Upper lobe of left lung (tissue), 6 donors: Measurements from ENCODE around the gene FAM187B. TPM values are rescaled to one million over a fixed set of nuclear protein-coding genes. Genes with fewer than 3 reads are reported as not detected.

Source experiments
- ATAC-seq, 2 donors: fragments of 200-7000 bp; cut with Tn5 transposase; one replicate each; pipeline ENCODE4 v1.9.1; 2022; ENCODE audit warnings: mild to moderate bottlenecking in 2 of 2, moderate library complexity in 2 of 2; ENCODE audit not compliant: low FRiP score in 2 of 2
- DNase-seq, 2 donors: peaks; one replicate each; pipeline ENCODE4 v3.0.0-alpha.2; 2019 to 2020
- H3K27ac ChIP-seq, 4 donors: fragments of 200-600 bp; sonication (generic); one replicate each; pipeline ENCODE4 v1.5.1; 2016 to 2019
- H3K27me3 ChIP-seq, 4 donors: fragments of 200-600 bp; sonication (generic); one replicate each; pipeline ENCODE4 v1.5.1; 2017 to 2019
- H3K36me3 ChIP-seq, 4 donors: fragments of 200-600 bp; sonication (generic); one replicate each; pipeline ENCODE4 v1.5.1; 2016 to 2019
- H3K4me1 ChIP-seq, 4 donors: fragments of 200-600 bp; sonication (generic); one replicate each; pipeline ENCODE4 v1.5.1; 2018 to 2019
- H3K4me3 ChIP-seq, 4 donors: fragments of 200-600 bp; sonication (generic); one replicate each; pipeline ENCODE4 v1.5.1; 2017 to 2019; ENCODE audit warnings: mild to moderate bottlenecking in 2 of 4, moderate library complexity in 1 of 4
- H3K9me3 ChIP-seq, 4 donors: fragments of 200-600 bp; sonication (generic); one replicate each; pipeline ENCODE4 v1.5.1; 2018 to 2019
- EP300 ChIP-seq, 4 donors: sonication (generic); formaldehyde crosslinking; IDR thresholded peaks; one replicate each; pipeline ENCODE4 v1.5.1; 2017; ENCODE audit warnings: antibody characterized with exemption in 4 of 4, control low read depth in 2 of 4
- POLR2A ChIP-seq, 4 donors: fragments of 450-650 bp; IDR thresholded peaks; one replicate each; pipeline ENCODE4 v1.5.1; 2016 to 2017; ENCODE audit warnings: antibody characterized with exemption in 4 of 4, mild to moderate bottlenecking in 2 of 4
- POLR2AphosphoS5 ChIP-seq, 2 donors: sonication (generic); formaldehyde crosslinking; IDR thresholded peaks; one replicate each; pipeline ENCODE4 v1.5.1; 2017; ENCODE audit warnings: antibody characterized with exemption in 2 of 2
- WGBS, 2 donors: methylation state at CpG; one replicate each; pipeline ENCODE4 v1.1.5; 2017 to 2018; 5-methylcytosine and 5-hydroxymethylcytosine counted together
- total RNA-seq, 6 donors: library from RNA; depleted of rRNA in 4 of 6; stranded (reverse); fragments of >200 nt in 4 of 6; gene quantifications; one replicate each; pipeline versions ENCODE4 v1.1.0 to v1.2.1, GENCODE V29; 2016 to 2021
- TF ChIP-seq, protein P1 (sequence below), 6 experiments: fragments of 450-650 bp in 4 of 6; fragments of 200-600 bp in 2 of 6; sonication (generic) in 2 of 6; IDR thresholded peaks; one replicate each; pipeline ENCODE4 v1.5.1; 2016 to 2019; ENCODE audit warnings: antibody characterized with exemption in 6 of 6
- donor health status: DM: no; HTN: no; CAD: no; lungs with moderate emphysema.
- donor health status: DM: no; HTN: yes; CAD: no; lungs with severe emphysema.

Gene FAM187B
- total RNA-seq, 6 donors from 2014 or later: not detected

DNA sequence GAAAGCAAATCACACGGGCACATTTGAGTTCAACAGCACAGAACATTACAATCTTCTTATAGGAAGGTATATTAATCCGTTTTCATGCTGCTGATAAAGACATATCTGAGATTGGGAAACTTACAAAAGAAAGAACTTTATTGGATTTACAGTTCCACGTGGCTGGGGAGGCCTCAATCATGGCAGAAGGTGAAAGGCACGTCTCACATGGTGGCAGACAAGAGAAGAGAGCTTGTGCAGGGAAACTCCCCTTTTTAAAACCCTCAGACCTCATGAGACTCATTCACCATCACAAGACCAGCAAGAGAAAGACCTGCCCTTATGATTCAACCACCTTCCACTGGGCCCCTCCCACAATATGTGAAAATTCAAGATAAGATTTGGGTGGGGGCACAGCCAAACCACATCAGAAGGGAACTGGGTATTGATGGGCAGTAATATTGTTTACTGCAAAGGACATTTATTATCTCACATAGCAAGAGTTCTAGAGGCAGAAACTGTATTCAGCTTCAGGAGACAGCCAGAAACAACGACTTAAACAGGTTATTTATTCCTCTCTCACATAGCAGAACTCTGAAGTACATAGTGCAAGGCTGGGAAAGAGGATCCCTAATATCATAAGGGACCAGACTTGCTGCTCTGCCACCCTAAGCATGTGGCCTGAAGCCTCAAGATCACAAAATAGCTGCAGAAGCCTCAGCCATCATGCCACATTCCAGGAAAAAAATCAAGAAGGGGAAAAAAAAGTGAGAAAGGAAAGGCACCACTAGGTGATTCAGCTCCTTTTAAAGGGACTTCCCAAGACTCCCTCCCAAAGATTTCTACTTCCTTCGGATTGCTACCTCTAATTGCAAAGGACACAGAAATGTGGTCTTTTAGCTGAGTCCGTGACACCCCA lies 50.9 kb downstream of the FAM187B start:
- H3K36me3 ChIP-seq: no peaks in the 10 kb centered on the region
- 78 to 86% methylated on average over 7 of the region's 7 CpGs for WGBS, 2 donors
- H3K9me3 ChIP-seq: no peaks in the 10 kb centered on the region
- peaks cover 0 to 9% (median 5%) of the 10 kb centered on the region in 4 donors for H3K4me1 ChIP-seq
- no peak overlapping the region for H3K27ac ChIP-seq
- TF ChIP-seq EP300 (IDR thresholded peaks at IDR 0.05): no peak
- no peak for DNase-seq
- no peak overlapping the region for H3K4me3 ChIP-seq
- no peaks in the 10 kb centered on the region for H3K27me3 ChIP-seq
- no peak for ATAC-seq

DNA sequence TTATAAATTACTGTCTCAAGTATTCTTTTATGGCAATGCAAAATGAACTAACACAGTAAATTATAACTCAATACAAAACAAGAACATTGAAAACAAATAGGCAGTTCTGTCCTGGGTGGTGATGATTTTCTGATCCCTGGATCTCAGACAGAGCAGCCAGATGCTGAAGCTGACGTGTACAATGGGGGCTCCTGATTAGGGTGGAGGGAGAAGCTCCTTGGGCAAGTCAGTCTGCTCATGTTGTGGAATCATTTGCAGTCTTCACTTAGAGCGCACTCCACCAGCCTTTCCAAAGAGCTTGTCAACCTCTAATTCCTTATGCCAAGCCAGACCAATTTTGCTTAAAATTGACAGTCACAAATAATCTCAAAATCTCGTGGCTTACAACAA lies 52.4 kb downstream of the FAM187B start:
- ATAC-seq (no peak), DNase-seq (no peak)
- whole genome bisulfite sequencing, 2 donors: 76 to 86% methylated on average over 3 of the region's 3 CpGs
- Histone ChIP-seq H3K36me3 (no peaks in the 10 kb centered on the region), H3K4me3 (no peak overlapping the region), H3K4me1 (peaks cover 6 to 10% (median 8%) of the 10 kb centered on the region in 4 donors), H3K9me3 (no peaks in the 10 kb centered on the region), H3K27ac (no peak overlapping the region), H3K27me3 (no peaks in the 10 kb centered on the region)
- TF ChIP-seq POLR2A (IDR thresholded peaks at IDR 0.05) (no peak), EP300 (IDR thresholded peaks at IDR 0.05) (no peak), POLR2AphosphoS5 (IDR thresholded peaks at IDR 0.05) (no peak)
- TF ChIP-seq, protein P1, sequence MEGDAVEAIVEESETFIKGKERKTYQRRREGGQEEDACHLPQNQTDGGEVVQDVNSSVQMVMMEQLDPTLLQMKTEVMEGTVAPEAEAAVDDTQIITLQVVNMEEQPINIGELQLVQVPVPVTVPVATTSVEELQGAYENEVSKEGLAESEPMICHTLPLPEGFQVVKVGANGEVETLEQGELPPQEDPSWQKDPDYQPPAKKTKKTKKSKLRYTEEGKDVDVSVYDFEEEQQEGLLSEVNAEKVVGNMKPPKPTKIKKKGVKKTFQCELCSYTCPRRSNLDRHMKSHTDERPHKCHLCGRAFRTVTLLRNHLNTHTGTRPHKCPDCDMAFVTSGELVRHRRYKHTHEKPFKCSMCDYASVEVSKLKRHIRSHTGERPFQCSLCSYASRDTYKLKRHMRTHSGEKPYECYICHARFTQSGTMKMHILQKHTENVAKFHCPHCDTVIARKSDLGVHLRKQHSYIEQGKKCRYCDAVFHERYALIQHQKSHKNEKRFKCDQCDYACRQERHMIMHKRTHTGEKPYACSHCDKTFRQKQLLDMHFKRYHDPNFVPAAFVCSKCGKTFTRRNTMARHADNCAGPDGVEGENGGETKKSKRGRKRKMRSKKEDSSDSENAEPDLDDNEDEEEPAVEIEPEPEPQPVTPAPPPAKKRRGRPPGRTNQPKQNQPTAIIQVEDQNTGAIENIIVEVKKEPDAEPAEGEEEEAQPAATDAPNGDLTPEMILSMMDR (IDR thresholded peaks at IDR 0.05): no peak

Other genes starting within 250 kb of the FAM187B start
- 100 to 1,000 TPM in 4 of 6 donors, 10 to 100 TPM in 2; 85.1 to 206 (median 119) TPM for gene GRAMD1A, start 228.4 kb downstream of the FAM187B start, total RNA-seq
- gene SCN1B, start 198.3 kb downstream of the FAM187B start, total RNA-seq: 10 to 100 TPM in 1 of 6 donors, 1 to 10 TPM in 5; 2.9 to 13.1 (median 6.9) TPM
- gene HPN, start 187.0 kb downstream of the FAM187B start, total RNA-seq: 10 to 100 TPM; 15.9 to 54.5 (median 41.1) TPM
- gene FXYD3, start 112.9 kb downstream of the FAM187B start, total RNA-seq: 100 to 1,000 TPM in 5 of 6 donors, 10 to 100 TPM in 1; 94.3 to 236 (median 195) TPM
- 10 to 100 TPM in 2 of 6 donors, 1 to 10 TPM in 4; 3.3 to 25.3 (median 7.1) TPM for gene LGI4, start 93.7 kb downstream of the FAM187B start, total RNA-seq
- 10 to 100 TPM in 4 of 6 donors, 1 to 10 TPM in 2; 3.8 to 64.9 (median 25.2) TPM for gene FXYD1, start 89.9 kb downstream of the FAM187B start, total RNA-seq
- under 1 TPM in 1 of 6 donors, not detected in 5; 0.34 TPM for gene FXYD7, start 85.5 kb downstream of the FAM187B start, total RNA-seq
- gene FXYD5, start 74.0 kb downstream of the FAM187B start, total RNA-seq: 100 to 1,000 TPM in 2 of 6 donors, 10 to 100 TPM in 4; 40.4 to 153 (median 91.8) TPM
- 100 to 1,000 TPM in 1 of 6 donors, 10 to 100 TPM in 5; 54.5 to 151 (median 76.5) TPM for gene LSR, start 20.3 kb upstream of the FAM187B start, total RNA-seq
- gene USF2, start 40.2 kb upstream of the FAM187B start, total RNA-seq: 100 to 1,000 TPM in 5 of 6 donors, 10 to 100 TPM in 1; 96.7 to 289 (median 175) TPM
- 1 to 10 TPM in 1 of 6 donors, under 1 TPM in 3, not detected in 2; 0.46 to 8.4 (median 0.76) TPM for gene HAMP, start 53.8 kb upstream of the FAM187B start, total RNA-seq
- gene MAG, start 63.4 kb upstream of the FAM187B start, total RNA-seq: 1 to 10 TPM in 2 of 6 donors, under 1 TPM in 2, not detected in 2; 0.51 to 6.2 (median 2.2) TPM
- 10 to 100 TPM in 5 of 6 donors, 1 to 10 TPM in 1; 8.8 to 36.7 (median 24.7) TPM for gene CD22, start 100.4 kb upstream of the FAM187B start, total RNA-seq
- under 1 TPM in 1 of 6 donors, not detected in 5; 0.17 TPM for gene FFAR1, start 119.2 kb upstream of the FAM187B start, total RNA-seq
- gene FFAR3, start 129.7 kb upstream of the FAM187B start, total RNA-seq: under 1 TPM in 1 of 6 donors, not detected in 5; 0.24 TPM
- under 1 TPM in 2 of 6 donors, not detected in 4; 0.14 to 0.17 TPM for gene GPR42, start 142.3 kb upstream of the FAM187B start, total RNA-seq
- 1 to 10 TPM in 3 of 6 donors, under 1 TPM in 2, not detected in 1; 0.22 to 9.0 (median 2.1) TPM for gene FFAR2, start 219.5 kb upstream of the FAM187B start, total RNA-seq